Smooth muscle cell (in vitro differentiated cells): Measurements from ENCODE around the gene SYT1. TPM values are rescaled to one million over a fixed set of nuclear protein-coding genes. Genes with fewer than 3 reads are reported as not detected.
A peak's percentile ranks its signal among the peaks of the same experiment; 100 is the strongest.

Source experiments
- DNase-seq: peaks from one replicate; lab custom pipeline; 2025; ENCODE audit not compliant: unreplicated experiment; lab: John Stamatoyannopoulos, UW
- H2AFZ ChIP-seq: fragments of 200-600 bp; sonication (generic); 2 replicates; pipeline ENCODE4 v1.6.0; 2016; ENCODE audit warnings: antibody characterized with exemption, low read depth, mild to moderate bottlenecking
- H3F3A ChIP-seq: fragments of 200-600 bp; sonication (generic); 2 replicates; pipeline ENCODE4 v1.6.0; 2017; ENCODE audit warnings: antibody characterized with exemption, low read depth
- H3K27ac ChIP-seq: fragments of 200-600 bp; sonication (generic); 2 replicates; pipeline ENCODE4 v1.5.1; 2016; ENCODE audit warnings: low read depth, mild to moderate bottlenecking
- H3K27me3 ChIP-seq: fragments of 200-600 bp; sonication (generic); 2 replicates; pipeline ENCODE4 v1.6.1; 2016; ENCODE audit warnings: low read depth, mild to moderate bottlenecking
- H3K36me3 ChIP-seq: fragments of 200-600 bp; sonication (generic); 2 replicates; pipeline ENCODE4 v1.5.1; 2016; ENCODE audit warnings: low read depth
- H3K4me1 ChIP-seq: fragments of 200-600 bp; sonication (generic); 2 replicates; pipeline ENCODE4 v1.5.1; 2016; ENCODE audit warnings: low read depth
- H3K4me2 ChIP-seq: fragments of 200-600 bp; sonication (generic); 2 replicates; pipeline ENCODE4 v1.6.0; 2016; ENCODE audit warnings: mild to moderate bottlenecking
- H3K4me3 ChIP-seq: fragments of 200-600 bp; sonication (generic); 2 replicates; pipeline ENCODE4 v1.5.1; 2016; ENCODE audit warnings: mild to moderate bottlenecking
- H3K79me2 ChIP-seq: fragments of 200-600 bp; sonication (generic); 2 replicates; pipeline ENCODE4 v1.6.0; 2016; ENCODE audit warnings: low read depth, mild to moderate bottlenecking
- H3K9ac ChIP-seq: fragments of 200-600 bp; sonication (generic); 2 replicates; pipeline ENCODE4 v1.6.0; 2016; ENCODE audit warnings: low read depth
- H3K9me3 ChIP-seq: fragments of 200-600 bp; sonication (generic); replicated peaks from 2 replicates; pipeline ENCODE4 v1.5.1; 2016; ENCODE audit warnings: low read depth
- H4K20me1 ChIP-seq: fragments of 200-600 bp; sonication (generic); 2 replicates; pipeline ENCODE4 v1.6.0; 2016; ENCODE audit warnings: low read depth
- CTCF ChIP-seq: fragments of 200-600 bp; sonication (generic); IDR thresholded peaks from 2 replicates; pipeline ENCODE4 v1.5.1; 2017; ENCODE audit warnings: borderline replicate concordance, mild to moderate bottlenecking, antibody characterized with exemption; ENCODE audit not compliant: insufficient read depth, poor library complexity, severe bottlenecking
- WGBS: methylation state at CpG from one replicate; pipeline ENCODE4 v1.1.7; 2016; ENCODE audit warnings: low lambda C conversion rate; 5-methylcytosine and 5-hydroxymethylcytosine counted together
- polyA plus RNA-seq: library from polyadenylated mRNA; unstranded; fragments of >200 nt; fragmentation: Nextera tagmentation; extraction: Ambion mirVana; gene quantifications from 2 replicates; pipeline ENCODE4 v1.2.1, GENCODE V29; 2016
- total RNA-seq: library from RNA; depleted of rRNA; stranded (reverse); fragments of >200 nt; gene quantifications from 2 replicates; pipeline ENCODE4 v1.2.3, GENCODE V29; 2014

SYT1 gene
- total and polyA plus RNA-seq, 2 experiments from 2014 or later: 5.2 to 10.2 TPM

- H3K9me3 ChIP-seq: no peaks in the 10 kb centered on the region
- H3F3A ChIP-seq: peaks cover 5% of the 10 kb centered on the region
- 97% methylated on average over 3 of the region's 3 CpGs for WGBS
- no peak overlapping the region for H3K4me3 ChIP-seq
- no peak for DNase-seq
- H2AFZ ChIP-seq: no peak overlapping the region
- H3K4me2 ChIP-seq: no peak overlapping the region
- H3K27me3 ChIP-seq: no peaks in the 10 kb centered on the region
- no peak overlapping the region for H3K9ac ChIP-seq
- H4K20me1 ChIP-seq: no peaks in the 10 kb centered on the region
- H3K36me3 ChIP-seq: no peaks in the 10 kb centered on the region
- peaks cover 7% of the 10 kb centered on the region for H3K4me1 ChIP-seq
- no peak overlapping the region for H3K27ac ChIP-seq
- no peak for TF ChIP-seq CTCF
- peaks cover 2% of the 10 kb centered on the region for H3K79me2 ChIP-seq
Observed at GRCh38 chr12:79053394-79053793, 188.8 kb downstream of the SYT1 start.

GRCh38 chr12:79055926-79056674, 191.5 kb downstream of the SYT1 start:
- Histone ChIP-seq H3K4me1 (peaks cover 7% of the 10 kb centered on the region), H3K4me3 (no peak overlapping the region), H3K9ac (no peak overlapping the region), H3K27me3 (no peaks in the 10 kb centered on the region), H2AFZ (peak overlapping the region; percentile 8), H3K9me3 (no peaks in the 10 kb centered on the region), H3K79me2 (peaks cover 2% of the 10 kb centered on the region), H3K27ac (peak overlapping the region; percentile 29), H3K4me2 (peak overlapping the region; percentile 36), H4K20me1 (no peaks in the 10 kb centered on the region), H3F3A (peaks cover 5% of the 10 kb centered on the region), H3K36me3 (no peaks in the 10 kb centered on the region)
- TF ChIP-seq CTCF: no peak
- WGBS: 44% methylated on average over 3 of the region's 3 CpGs
- no peak for DNase-seq

- Histone ChIP-seq H3F3A (peaks cover 5% of the 10 kb centered on the region), H3K4me2 (peak overlapping the region; percentile 36), H2AFZ (peak overlapping the region; percentile 31), H3K27me3 (no peaks in the 10 kb centered on the region), H3K27ac (peak overlapping the region; percentile 29), H3K79me2 (peaks cover 2% of the 10 kb centered on the region), H3K36me3 (no peaks in the 10 kb centered on the region), H3K4me3 (no peak overlapping the region), H3K9me3 (no peaks in the 10 kb centered on the region), H3K4me1 (peaks cover 7% of the 10 kb centered on the region), H4K20me1 (no peaks in the 10 kb centered on the region), H3K9ac (no peak overlapping the region)
- no peak for TF ChIP-seq CTCF
- DNase-seq: no peak
Observed at GRCh38 chr12:79056775-79057174, 192.2 kb downstream of the SYT1 start.

GRCh38 chr12:79057540-79057939, 193.0 kb downstream of the SYT1 start:
- Histone ChIP-seq H3K27ac (peak overlapping the region; percentile 29), H3K9ac (no peak overlapping the region), H3K36me3 (no peaks in the 10 kb centered on the region), H3K9me3 (no peaks in the 10 kb centered on the region), H3K4me3 (no peak overlapping the region), H3K4me2 (no peak overlapping the region), H3F3A (peaks cover 5% of the 10 kb centered on the region), H3K27me3 (no peaks in the 10 kb centered on the region), H3K79me2 (peaks cover 2% of the 10 kb centered on the region), H3K4me1 (peaks cover 7% of the 10 kb centered on the region), H4K20me1 (no peaks in the 10 kb centered on the region), H2AFZ (no peak overlapping the region)
- TF ChIP-seq CTCF: no peak
- no peak for DNase-seq
